ENCODE data around the gene APOC4.

Gene APOC4

GRCh38 chr19:44974857-44975256 lies 32.8 kb downstream of the APOC4 start:
- TF ChIP-seq, protein P1, sequence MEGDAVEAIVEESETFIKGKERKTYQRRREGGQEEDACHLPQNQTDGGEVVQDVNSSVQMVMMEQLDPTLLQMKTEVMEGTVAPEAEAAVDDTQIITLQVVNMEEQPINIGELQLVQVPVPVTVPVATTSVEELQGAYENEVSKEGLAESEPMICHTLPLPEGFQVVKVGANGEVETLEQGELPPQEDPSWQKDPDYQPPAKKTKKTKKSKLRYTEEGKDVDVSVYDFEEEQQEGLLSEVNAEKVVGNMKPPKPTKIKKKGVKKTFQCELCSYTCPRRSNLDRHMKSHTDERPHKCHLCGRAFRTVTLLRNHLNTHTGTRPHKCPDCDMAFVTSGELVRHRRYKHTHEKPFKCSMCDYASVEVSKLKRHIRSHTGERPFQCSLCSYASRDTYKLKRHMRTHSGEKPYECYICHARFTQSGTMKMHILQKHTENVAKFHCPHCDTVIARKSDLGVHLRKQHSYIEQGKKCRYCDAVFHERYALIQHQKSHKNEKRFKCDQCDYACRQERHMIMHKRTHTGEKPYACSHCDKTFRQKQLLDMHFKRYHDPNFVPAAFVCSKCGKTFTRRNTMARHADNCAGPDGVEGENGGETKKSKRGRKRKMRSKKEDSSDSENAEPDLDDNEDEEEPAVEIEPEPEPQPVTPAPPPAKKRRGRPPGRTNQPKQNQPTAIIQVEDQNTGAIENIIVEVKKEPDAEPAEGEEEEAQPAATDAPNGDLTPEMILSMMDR (IDR thresholded peaks at IDR 0.05; ENCODE audit: insufficient read depth, low read depth, low read length, missing control alignments) = no peak
- no peak for DNase-seq (ENCODE audit: low read depth)

GRCh38 chr19:44975444-44975843 lies 33.4 kb downstream of the APOC4 start:
- no peak overlapping the region for H3K4me3 ChIP-seq (ENCODE audit: low read length)
- DNase-seq (ENCODE audit: low read depth) = no peak
- TF ChIP-seq, protein P1 (IDR thresholded peaks at IDR 0.05; ENCODE audit: insufficient read depth, low read depth, low read length, missing control alignments) = no peak

More at GRCh38 chr19:44974857-44975256, 32.8 kb downstream of the APOC4 start:
- H3K4me3 ChIP-seq (ENCODE audit: low read length) = no peak overlapping the region

DNA sequence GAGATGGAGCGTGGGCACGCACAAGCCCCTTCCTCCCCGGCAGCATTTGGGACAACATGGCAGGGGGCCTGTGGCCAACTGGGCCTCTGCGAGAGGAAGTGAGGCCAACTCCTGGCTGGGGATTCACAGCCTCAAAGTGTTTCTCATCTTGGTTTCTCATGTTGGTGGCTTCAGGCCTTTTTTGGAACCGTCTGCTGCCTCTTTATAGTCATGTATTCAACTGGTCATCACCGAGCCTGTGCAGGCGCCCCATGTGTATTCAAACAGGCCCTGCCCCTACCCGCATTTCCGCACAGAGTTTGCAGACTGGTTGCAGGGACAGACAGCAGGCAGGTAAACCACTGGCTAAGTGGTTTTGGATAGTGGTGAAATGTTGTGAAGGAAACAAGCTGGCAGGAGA lies 42.0 kb downstream of the APOC4 start:
- TF ChIP-seq, protein P1 (IDR thresholded peaks at IDR 0.05; ENCODE audit: insufficient read depth, low read depth, low read length, missing control alignments) = no peak
- no peak overlapping the region for H3K4me3 ChIP-seq (ENCODE audit: low read length)
- no peak for DNase-seq (ENCODE audit: low read depth)

GRCh38 chr19:44985445-44985844 lies 43.4 kb downstream of the APOC4 start:
- TF ChIP-seq, protein P1 (IDR thresholded peaks at IDR 0.05; ENCODE audit: insufficient read depth, low read depth, low read length, missing control alignments) = no peak
- no peak for DNase-seq (ENCODE audit: low read depth)

DNA sequence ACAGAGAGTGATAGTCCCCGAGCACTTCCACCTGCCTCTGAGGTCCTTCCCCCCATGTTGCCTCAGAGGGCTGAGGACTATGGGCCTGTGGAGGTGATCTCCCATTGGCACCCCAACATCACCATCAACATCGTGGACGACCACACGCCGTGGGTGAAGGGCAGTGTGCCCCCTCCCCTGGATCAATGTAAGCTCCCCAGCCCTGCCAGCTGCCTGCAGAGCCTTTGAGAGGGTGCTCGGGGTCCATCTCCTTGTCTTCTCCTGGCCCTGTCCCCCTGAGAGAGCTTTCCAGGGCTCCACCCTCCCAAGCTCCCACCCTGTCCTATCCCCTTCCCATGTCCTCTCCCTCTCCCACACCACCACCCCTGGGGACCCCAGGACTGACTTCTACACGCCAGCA lies 44.4 kb downstream of the APOC4 start:
- TF ChIP-seq, protein P1 (IDR thresholded peaks at IDR 0.05; ENCODE audit: insufficient read depth, low read depth, low read length, missing control alignments) = no peak
- H3K4me3 ChIP-seq (ENCODE audit: low read length) = no peak overlapping the region

More at GRCh38 chr19:44985445-44985844, 43.4 kb downstream of the APOC4 start:
- H3K4me3 ChIP-seq (ENCODE audit: low read length) = no peak overlapping the region

DNA sequence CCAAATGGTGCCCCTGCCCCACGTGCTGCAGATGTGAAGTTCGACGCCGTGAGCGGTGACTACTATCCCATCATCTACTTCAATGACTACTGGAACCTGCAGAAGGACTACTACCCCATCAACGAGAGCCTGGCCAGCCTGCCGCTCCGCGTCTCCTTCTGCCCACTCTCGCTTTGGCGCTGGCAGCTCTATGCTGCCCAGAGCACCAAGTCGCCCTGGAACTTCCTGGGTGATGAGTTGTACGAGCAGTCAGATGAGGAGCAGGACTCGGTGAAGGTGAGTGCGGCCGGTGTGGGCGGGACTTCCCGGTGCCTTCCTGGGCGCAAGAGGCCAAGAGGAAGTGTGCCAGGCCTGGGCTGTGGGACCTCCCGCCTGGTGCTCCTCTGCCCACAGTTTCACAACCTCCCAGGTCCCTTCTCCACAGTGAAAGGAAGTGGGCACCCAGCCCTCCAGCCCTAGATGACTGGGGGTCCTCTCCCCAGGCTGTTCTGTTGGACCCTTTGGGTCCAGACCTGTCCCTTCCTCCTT lies 45.2 kb downstream of the APOC4 start:
- H3K4me3 ChIP-seq (ENCODE audit: low read length) = no peak overlapping the region
- DNase-seq (ENCODE audit: low read depth) = no peak
- TF ChIP-seq, protein P1 (IDR thresholded peaks at IDR 0.05; ENCODE audit: insufficient read depth, low read depth, low read length, missing control alignments) = no peak

More for the DNA sequence above, 44.4 kb downstream of the APOC4 start:
- DNase-seq (ENCODE audit: low read depth) = no peak

DNA sequence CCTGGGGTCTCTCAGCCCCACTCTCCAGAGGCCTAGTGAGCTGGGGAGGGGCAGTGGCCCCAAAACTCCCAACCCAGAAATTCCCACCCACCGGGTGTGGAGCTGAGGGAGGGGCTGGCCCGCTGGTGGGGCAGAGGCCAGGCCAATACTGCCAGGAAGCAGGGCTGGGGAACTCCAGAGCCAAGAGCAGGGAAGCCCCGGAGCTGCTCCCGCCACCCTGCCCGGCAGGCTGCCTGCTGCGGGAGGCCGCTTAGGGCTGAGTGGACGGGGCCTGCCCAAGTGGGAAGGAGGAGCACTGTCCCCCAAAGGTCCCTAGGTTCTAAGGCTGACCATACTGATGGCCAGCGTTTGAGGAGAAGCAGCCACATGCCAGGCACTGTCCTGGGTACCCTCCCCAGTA lies 46.2 kb downstream of the APOC4 start:
- TF ChIP-seq, protein P1 (IDR thresholded peaks at IDR 0.05; ENCODE audit: insufficient read depth, low read depth, low read length, missing control alignments) = no peak
- no peak for DNase-seq (ENCODE audit: low read depth)
- H3K4me3 ChIP-seq (ENCODE audit: low read length) = no peak overlapping the region

Data from epithelial cell of esophagus (primary cell).